ENCODE data around the gene CLCNKB.
"Not testable (repeated sequence)": the region's sequence is repeated elsewhere in the genome, so short reads cannot be mapped to it uniquely, and the experiment has no call there.

Gene CLCNKB

DNA sequence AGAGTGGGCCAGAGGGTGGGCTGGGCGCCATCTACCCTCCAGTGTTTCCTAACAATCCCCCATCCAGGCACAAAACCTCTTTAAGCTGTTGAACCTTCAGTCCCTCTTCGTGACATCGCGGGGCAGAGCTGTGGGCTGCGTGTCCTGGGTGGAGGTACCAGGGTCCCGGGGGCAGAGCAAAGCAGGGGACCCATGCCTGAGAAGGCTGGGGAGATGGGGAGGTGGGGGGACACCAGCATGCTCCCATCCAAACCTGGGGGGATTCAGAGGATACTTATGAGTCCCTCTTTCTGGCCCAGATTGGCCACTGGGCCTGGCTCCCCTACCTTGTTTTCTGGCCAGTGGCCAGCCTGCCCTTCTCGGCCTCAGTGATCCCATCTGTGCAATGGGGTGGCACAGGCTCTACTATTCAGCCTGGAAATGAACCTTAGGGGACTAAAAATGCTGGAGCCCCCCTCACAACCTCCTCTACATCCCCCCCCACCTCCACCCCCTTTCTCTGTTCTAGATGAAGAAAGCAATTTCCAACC, 10.4 kb upstream of the CLCNKB start:
- not testable (repeated sequence) for DNase-seq (ENCODE audit: low spot score)

DNA sequence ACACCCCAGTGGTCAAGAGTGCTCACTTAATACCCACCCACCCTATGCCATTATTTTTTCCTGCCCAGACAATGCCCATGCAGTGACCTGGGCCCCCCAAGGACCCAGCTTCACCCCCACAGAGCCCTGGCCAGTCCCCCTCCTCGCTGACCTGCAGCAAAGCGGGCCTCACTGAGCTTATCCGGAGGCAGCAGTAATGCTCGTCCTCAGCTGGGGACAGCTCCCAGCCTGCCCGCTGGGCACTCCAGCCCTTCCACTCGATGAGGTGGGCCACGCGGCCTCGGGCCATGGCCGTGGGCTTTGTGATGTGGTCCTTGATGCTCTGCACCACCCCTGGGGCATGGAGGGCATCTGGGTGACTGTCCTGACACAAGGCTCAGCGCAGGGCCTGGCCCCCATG, 7.1 kb upstream of the CLCNKB start:
- not testable (repeated sequence) for DNase-seq (ENCODE audit: low spot score)

DNA sequence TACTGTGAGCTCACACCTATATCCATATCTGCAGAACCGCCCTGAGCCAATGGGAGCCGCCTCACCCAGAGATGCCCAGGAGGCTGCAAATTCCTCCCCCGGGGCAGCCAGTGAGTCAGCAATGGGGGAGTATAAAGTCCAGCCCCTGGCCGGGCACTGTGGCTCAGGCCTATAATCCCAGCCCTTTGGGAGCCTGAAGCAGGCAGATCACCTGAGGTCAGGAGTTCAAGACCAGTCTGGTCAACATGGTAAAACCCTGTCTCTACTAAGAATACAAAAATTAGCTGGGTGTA, 5.0 kb upstream of the CLCNKB start:
- no peak for DNase-seq (ENCODE audit: low spot score)

DNA sequence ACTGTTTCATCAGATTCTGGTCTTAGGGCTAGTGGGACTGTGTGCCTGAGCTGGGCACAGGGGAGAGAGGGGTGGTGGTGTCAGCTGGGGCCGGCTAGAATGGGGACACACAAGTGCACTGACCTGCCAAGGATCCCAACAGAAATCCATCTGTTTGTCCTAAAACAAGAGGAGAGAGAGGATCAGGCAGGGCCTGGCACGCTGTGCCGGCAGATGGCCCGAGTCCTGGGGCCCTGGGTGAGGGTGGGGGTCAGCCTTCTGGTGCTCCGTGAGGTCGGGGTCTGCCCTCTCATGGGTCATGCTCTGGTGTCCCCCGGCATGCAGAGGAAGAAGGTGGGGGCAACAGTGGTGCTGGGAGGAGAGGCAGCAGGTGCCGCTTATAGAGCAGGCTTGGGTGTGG, 3.7 kb upstream of the CLCNKB start:
- DNase-seq (ENCODE audit: low spot score), result not testable (repeated sequence)

DNA sequence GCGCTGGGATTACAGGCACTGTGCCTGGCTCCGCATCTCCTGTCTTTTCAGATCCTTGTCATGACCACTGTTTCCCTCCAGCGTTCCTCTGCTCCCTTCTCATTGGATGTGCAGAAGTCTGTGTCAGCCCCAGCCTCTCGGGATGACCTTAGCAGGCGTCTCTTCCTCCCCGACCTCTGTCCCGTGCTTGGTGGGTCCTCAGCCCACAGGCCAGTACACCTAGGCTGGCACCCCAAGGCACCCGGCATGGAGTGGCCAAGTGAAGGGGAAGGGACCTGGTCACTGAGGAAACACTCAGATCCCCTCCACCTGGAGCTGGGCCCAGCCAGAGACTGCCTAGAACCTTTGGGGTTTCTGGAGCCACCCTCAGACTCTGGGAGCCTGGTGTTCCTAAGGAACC, 2.4 kb upstream of the CLCNKB start:
- no peak for DNase-seq (ENCODE audit: low spot score)

DNA sequence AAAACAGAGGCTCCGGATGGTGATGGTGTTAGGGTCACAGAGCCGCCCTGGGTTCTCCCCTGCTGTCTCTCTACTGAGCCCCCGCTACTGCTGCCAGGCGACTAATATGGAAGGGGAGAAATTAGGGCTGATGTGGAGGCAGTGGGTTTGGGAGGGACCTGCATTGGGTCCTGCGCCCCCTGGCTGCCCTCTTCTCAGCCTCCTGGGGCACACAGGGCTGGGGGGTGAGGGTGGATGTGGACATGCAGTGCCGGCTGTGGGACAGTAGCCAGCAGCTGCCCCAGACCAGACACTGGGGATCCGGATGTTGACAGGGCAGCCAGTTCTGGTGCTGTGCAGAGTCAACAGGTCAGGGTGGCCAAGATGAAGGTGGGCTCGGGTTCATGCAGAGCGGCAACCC, 1.5 kb upstream of the CLCNKB start:
- no peak for DNase-seq (ENCODE audit: low spot score)

DNA sequence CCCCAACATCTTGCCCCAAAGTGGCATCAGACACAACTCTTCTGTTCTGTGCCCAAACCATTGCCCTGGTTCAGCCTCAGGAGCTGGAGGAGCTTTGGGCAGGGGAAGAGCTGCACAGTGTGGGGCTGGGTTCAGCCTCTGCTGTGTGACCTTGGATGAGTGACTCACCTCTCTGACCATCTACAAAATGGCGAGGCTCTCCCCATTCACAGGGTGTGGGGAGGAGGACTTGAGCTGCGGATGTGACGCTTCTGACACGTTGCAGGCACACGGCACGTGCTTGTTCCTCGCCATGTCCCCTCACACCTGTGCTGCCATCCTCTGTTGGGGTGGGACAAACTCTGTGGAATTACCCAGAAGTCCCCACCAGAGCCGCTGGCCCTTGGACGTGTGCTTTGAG, 928 bp upstream of the CLCNKB start:
- not testable (repeated sequence) for DNase-seq (ENCODE audit: low spot score)

DNA sequence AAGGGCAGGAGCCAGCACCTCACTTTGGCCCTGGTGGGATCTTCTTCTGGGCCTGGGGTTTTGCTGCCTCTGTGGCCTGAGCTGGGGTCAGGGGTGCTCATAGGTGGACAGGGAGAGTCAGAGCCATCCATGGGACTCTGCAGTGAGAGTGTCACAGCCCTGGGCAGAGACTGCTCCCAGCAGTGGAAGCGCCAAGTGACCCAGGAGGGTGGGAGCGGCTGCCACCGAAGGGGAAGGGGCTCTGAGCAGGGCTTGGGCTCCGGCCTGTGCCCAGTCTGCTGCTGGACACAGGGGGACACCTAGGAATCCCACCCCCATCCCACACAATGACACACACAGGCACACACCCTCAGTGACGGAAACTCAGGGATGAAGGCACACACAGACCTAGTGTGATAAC, 368 bp downstream of the CLCNKB start:
- no peak for DNase-seq (ENCODE audit: low spot score)

DNA sequence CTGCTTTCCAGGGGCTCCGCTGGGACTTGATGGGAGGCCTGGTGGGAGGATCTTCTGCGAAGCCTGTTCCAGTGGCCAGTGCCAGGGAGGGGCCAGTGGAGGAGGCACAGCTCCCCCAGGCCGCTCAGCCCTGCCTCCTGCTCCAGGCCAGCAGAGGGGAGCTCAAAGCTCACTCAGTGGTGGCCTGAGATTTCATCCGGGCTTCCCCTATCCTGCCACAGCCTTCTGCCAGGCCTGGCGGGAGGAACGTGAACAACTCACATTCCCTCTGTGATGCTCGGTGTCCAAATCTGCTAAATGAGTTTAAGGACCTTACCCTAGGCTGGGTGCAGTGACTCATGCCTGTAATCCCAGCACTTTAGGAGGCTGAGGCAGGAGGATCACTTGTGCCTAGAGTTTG, 3.3 kb downstream of the CLCNKB start:
- no peak for DNase-seq (ENCODE audit: low spot score)

DNA sequence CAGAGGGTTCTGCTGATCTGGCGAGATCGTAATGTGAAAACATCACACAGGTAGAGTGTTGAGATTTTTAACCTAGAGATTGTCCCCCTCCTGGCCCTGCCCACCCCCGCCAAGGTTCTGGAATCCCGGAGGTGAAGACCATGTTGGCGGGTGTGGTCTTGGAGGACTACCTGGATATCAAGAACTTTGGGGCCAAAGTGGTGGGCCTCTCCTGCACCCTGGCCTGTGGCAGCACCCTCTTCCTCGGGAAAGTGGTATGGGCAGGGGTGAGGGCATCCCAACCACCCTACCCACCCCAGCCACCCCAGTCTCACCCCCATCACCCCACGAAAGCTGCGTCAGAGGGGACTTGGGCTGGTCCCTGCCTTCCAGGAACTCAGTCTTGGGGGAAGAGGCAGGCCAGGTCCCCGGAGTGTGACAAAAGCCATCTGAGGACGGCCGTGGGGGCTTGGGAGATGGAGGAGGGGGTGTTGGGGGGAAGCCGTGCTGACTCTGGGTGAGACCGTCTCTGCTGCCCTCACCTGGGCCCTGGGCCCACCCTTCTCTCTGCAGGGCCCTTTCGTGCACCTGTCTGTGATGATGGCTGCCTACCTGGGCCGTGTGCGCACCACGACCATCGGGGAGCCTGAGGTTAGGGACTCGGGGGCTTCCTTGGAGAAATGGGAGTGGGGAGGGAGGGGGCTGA, 4.4 kb downstream of the CLCNKB start:
- no peak for DNase-seq (ENCODE audit: low spot score)

DNA sequence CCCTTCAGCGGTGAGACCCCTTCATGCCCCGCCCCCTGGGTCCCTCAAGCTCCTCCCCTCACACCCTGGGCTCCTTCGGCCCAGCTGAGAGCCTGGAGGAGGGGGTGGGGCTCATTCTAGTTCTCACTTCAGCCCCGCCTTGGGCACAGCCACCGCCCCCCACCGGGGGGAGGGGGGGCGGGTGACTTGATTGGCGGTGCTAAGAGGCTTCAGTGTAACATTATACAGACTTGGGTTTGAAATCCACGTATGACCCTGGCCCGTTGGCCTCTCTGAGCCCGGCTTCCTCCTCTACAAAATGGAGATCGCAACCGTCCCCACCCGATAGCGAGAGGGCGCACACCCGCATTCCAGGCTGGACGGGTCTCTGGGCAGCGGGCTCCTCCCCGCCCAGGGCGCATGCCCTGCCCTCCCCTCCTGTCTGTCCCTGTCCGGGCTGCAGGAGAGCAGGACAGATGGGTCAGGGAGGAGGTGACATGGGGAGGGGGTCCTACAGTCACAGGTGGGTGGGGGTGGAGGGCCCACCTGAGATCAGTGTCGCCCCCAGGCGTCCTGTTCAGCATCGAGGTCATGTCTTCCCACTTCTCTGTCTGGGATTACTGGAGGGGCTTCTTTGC, 5.1 kb downstream of the CLCNKB start:
- DNase-seq (ENCODE audit: low spot score), result no peak

DNA sequence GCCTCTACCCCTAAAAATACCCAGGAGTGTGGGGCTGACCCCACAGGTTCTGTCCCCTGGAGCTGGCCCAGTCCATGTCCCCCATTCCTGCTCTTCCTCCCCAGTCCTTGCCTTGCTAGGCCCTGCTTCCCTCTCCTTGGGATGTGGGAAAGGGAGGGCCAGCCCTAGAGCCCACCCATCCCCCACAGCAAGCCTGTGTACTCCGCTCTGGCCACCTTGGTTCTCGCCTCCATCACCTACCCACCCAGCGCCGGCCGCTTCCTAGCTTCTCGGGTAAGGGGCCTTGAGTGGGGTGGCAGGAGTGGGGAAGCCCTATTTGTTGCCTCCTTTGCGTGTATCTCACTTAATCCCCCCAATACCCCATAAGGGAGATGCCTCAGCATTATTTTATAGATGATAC, 6.7 kb downstream of the CLCNKB start:
- DNase-seq (ENCODE audit: low spot score), result no peak

DNA sequence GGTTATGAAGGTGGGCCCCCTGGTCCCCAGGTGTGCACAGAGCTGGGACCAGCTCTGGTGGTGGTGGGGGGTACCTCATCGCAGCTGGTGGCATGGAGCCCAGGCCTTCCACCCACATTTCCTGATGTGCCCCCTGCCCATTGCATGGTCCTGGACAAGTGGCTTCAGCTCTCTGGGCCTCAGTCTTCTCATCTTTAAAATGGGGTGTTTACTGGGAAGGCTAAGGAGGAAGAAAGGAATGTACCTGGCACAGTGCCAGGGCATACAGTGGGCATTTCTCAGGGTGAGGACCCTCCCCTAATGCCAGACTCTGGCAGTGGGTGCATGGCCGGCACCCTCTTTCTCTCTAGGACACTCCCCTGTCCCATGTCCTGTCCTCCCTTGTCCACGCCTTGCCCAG, 7.5 kb downstream of the CLCNKB start:
- DNase-seq (ENCODE audit: low spot score), result no peak

DNA sequence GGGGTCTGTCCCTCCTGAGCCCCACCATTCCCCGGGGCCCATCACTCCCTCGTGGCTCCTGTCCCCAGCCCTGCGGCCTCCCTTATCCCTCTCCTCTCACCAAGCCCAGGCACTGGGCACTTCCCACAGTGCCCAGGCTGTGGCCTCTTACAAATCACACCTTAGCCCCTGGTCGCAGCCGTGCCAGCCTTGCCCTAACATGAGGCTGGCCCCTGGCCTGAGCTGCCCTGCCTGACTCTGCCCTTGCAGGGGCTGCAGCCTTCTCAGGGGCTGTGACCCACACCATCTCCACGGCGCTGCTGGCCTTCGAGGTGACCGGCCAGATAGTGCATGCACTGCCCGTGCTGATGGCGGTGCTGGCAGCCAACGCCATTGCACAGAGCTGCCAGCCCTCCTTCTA, 8.4 kb downstream of the CLCNKB start:
- DNase-seq (ENCODE audit: low spot score), result not testable (repeated sequence)

DNA sequence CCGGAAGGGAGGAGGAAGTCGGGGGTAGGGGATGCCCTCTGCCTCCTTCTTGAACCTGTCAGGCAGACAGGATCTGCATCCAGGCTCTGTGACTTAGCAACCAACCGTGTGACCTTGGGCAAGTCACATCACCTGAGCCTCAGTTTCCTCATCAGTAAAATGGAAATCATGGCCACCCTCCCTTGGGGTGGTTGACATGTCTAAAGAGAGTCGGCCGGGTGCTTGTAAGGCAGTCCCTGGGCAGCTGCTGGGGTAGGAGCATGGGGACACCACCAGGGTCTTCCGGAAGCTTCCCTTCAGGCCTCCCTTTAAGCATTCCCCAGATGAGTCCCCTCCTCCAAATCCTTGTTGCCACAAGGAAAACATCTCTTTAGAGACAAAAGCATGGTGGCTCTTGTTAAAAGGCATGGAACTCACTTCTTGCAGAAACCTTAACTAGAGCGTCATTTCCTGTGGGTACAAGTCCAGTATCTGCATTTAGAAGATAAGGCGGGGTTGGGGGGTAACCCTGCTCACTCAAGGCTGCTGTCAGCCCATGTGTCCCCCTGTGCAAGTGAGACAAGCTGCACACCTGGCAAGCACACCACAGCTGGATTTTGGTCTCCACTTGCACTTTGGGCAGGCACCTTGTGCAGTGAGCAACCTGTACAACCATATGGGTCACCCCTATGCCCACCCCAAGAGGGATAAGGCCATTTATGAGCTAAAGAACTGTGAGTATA, 10.4 kb downstream of the CLCNKB start:
- no peak for DNase-seq (ENCODE audit: low spot score)

DNA sequence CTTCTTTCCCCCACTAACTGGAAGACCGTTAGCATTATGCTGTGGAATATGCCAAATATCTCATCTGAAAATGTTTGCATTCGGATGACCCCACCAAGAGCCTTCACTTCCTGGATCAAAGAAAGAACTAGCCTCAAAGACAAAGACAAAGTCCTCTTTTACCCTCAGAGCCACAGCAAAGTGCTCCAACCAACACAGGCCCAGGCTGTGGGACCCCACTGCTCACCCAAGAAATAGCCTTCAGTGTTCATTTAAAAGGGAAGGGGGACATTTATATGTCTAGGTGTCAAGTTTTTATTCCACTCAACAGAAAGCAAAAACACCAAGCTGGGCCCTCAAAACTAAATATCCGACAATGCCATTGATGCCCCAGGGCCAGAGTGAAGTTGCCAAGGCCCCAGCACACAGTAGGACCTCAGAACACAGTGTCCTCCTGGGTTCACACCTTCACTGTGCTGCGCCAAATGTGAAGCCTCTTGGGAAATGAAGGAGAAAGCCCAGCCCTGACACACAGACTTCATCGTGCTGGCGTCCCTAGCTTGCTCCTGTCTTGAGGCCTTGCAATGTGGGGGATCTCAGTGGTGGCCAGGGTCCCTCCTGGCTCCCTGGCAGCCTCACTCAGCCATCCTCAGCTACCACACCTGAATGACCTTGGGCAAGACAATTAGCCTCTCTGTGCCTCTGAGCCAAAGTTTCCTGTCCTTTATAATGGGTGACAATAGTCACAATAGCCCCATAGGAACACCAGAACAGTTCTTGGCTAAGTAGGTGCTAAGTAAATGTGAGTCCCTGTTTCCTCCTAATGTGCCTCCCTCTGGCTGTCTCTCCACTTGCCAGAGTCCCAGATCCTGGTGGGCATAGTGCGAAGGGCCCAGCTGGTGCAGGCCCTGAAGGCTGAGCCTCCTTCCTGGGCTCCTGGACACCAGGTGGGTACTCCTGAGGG, 11.3 kb downstream of the CLCNKB start:
- DNase-seq (ENCODE audit: low spot score), result no peak

DNA sequence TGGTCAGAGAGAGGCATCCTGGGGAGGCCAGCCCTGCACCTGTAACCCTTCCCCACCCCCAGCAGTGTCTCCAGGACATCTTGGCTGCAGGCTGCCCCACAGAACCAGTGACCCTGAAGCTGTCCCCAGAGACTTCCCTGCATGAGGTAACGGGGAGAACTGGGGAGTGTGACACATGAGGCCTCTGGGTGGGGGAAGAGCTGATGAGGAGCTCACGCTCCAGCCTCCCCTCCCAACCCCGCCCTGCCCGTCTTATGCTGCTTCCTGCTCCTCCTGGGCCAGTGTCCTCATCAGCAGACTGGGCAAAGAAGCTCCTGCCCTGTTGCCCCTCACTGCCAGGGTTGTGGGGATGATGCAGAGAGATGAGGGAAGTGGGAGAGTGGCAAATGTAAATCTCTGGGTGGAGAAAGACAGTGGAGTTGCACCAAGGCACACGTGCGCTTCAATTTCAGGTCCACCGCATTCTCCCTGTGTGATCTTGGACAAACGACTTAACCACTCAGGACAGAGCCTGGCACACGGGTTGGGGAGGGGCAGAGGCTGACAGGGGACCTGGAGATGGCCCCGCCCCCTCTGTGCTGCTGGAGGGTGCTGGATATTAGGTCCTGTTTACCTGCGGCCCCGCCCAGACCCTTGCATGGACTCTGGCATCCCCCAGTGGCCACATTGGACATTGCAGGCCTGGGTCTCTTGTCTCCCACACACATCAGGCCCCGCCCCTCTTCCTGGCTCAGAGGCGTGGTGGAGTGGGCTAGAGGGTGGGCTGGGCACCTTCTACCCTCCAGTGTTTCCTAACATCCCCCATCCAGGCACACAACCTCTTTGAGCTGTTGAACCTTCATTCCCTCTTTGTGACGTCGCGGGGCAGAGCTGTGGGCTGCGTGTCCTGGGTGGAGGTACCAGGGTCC, 12.3 kb downstream of the CLCNKB start:
- peak; percentile 44 for DNase-seq (ENCODE audit: low spot score)

DNA sequence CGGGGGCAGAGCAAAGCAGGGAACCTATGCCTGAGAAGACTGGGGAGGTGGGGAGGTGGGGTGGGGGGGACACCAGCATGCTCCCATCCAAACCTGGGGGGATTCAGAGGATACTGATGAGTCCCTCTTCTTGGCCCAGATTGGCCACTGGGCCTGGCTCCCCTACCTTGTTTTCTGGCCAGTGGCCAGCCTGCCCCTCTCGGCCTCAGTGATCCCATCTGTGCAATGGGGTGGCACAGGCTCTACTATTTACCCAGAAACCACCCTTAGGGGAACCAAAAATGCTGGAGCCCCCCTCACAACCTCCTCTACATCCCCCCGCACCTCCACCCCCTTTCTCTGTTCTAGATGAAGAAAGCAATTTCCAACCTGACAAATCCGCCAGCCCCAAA, 12.9 kb downstream of the CLCNKB start:
- DNase-seq (ENCODE audit: low spot score), result not testable (repeated sequence)

DNA sequence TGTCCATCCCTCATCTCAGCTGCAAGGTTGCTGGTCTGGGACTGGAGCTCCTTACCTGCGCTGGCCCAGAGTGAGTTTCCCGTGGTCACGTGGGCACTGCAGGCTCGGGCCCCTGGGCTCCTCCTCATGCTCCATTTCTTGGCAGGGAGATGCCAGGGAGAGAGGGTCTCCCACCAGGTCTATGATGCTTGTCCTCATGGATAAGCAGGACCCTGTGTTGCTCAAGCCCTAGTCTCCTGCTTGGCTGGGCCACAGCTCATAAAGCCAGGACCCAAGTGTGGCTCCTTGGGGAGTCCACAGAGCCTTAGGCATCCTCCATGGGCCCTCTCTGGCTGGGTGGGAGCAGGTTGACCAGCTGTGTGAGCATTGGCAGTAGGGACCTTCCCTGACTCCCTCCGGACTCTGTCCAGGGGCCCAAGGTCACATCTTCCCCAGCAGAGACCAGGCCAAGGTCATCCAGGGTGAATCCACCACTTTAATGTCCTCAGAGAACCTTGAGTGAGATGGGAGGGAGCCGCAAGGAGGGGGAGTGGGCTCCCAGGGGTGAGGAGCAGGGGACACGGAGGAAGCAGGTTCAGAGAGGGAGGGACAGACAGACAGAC, 13.8 kb downstream of the CLCNKB start:
- not testable (repeated sequence) for DNase-seq (ENCODE audit: low spot score)

DNA sequence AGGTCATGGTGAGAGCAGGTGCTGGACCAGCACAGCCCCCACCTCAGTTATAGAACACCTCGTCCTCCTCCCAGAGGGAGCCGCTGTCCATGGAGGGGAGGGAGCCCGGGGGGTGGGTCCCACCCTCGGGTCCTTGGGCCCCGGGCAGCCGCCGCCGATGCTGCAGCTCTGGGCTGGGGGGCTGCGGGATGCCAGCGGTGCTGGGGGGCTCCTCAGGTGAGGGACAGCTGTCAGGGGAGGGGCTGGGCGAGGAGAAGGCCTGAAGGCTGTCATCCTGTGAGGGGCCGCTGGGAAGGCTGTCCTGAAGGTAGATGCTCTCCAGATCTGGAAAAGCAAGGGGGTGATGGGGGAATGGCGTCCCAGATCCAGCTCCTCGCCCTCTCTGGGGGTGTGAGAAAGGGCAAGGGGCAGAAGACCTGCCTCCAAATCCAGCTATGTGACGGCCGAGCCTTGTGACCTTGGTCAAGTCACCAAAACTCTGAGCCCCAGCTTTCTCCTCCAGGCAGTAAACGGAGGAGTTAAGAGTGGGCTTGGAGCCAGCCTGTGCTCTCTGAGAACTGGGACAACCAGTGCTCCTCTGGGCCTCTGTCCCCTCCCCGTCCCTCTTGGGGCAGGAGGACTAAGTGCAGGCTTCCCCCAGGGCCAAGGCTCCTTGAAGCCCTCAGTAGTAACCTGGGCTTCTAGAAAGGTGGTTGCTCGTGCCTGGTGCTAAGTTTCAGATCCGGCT, 15.0 kb downstream of the CLCNKB start:
- not testable (repeated sequence) for DNase-seq (ENCODE audit: low spot score)

Measured in putamen (tissue), 1 donor.